K562 (cell line): ENCODE results near the gene PIH1D1. TPM values are rescaled to one million over a fixed set of nuclear protein-coding genes. Genes with fewer than 3 reads are reported as not detected.

Source experiments
- CBFA2T2 ChIP-seq: fragments of 450-650 bp; conservative IDR thresholded peaks from 2 replicates; pipeline ENCODE4 v1.6.1; 2017; ENCODE audit warnings: mild to moderate bottlenecking
- ESRRB ChIP-seq: fragments of 250-450 bp; sonication (Bioruptor Pico); IDR thresholded peaks from 2 replicates; pipeline ENCODE4 v1.5.0; 2020; ENCODE audit warnings: mild to moderate bottlenecking, moderate library complexity, borderline replicate concordance
- FOXJ3 ChIP-seq: sonication (generic); formaldehyde crosslinking; IDR thresholded peaks from 2 replicates; pipeline ENCODE4 v1.4.0; 2020; ENCODE audit warnings: mild to moderate bottlenecking, missing genetic modification reagents
- HDGF ChIP-seq: fragments of 450-650 bp; IDR thresholded peaks from 2 replicates; pipeline ENCODE4 v1.6.1; 2016
- JUN ChIP-seq, 2 experiments: sonication (generic) in 1 of 2; formaldehyde crosslinking in 1 of 2; IDR thresholded peaks; 2 replicates each; pipeline versions ENCODE4 v1.6.1 to v1.8.0; 2012 to 2022; ENCODE audit warnings: borderline replicate concordance in 2 of 2, mild to moderate bottlenecking in 2 of 2, improper control_type of control experiment in 1 of 2, low read depth in 1 of 2, low read length in 1 of 2, missing genetic modification reagents in 1 of 2
- NELFE ChIP-seq: IDR thresholded peaks from 2 replicates; pipeline ENCODE4 v1.6.1; 2011; ENCODE audit warnings: mild to moderate bottlenecking; ENCODE audit not compliant: insufficient read depth, insufficient read length
- SETDB1 ChIP-seq: IDR thresholded peaks from one replicate; pipeline ENCODE4 v1.6.1; 2012; ENCODE audit warnings: low read length, control low read depth, inconsistent platforms
- ZNF311 ChIP-seq: fragments of 250-450 bp; sonication (Bioruptor Pico); IDR thresholded peaks from 2 replicates; pipeline ENCODE4 v1.4.0; 2020; ENCODE audit warnings: mild to moderate bottlenecking, moderate library complexity
- ZNF695 ChIP-seq: fragments of 450-650 bp; formaldehyde crosslinking; IDR thresholded peaks from 2 replicates; pipeline ENCODE4 v1.4.0; 2020; ENCODE audit warnings: mild to moderate bottlenecking, moderate library complexity
- polyA plus RNA-seq, 8 experiments: library from polyadenylated mRNA; depleted of rRNA in 4 of 8; stranded (reverse) in 5 of 8; unstranded in 3 of 8; fragments of >200 nt; fragmentation: Nextera tagmentation in 2 of 8; fragmentation: Illumina TruSeq in 1 of 8; extraction: Ambion mirVana in 2 of 8; extraction: Trizol in 1 of 8; gene quantifications; 2 replicates each; pipeline versions ENCODE4 v1.2.1 to v1.2.3, GENCODE V29; 2011 to 2014; ENCODE audit warnings: inconsistent platforms in 1 of 8, missing spikeins in 1 of 8
- total RNA-seq, 7 experiments: library from RNA; depleted of rRNA in 6 of 7; stranded (reverse); fragments of >200 nt in 6 of 7; fragmentation: Illumina TruSeq in 2 of 7; extraction: Trizol in 2 of 7; gene quantifications; 2 replicates each; pipeline versions ENCODE4 v1.2.1 to v1.2.3, GENCODE V29; 2011 to 2021; ENCODE audit warnings: low replicate concordance in 1 of 7
- TF ChIP-seq, protein P1 (sequence below): sonication (generic); formaldehyde crosslinking; IDR thresholded peaks from 2 replicates; pipeline ENCODE4 v1.8.1; 2023; ENCODE audit warnings: missing genetic modification reagents, mild to moderate bottlenecking, borderline replicate concordance
- TF ChIP-seq, protein P2 (sequence below): fragments of 250-450 bp; sonication (Bioruptor Pico); IDR thresholded peaks from 2 replicates; pipeline ENCODE4 v1.5.0; 2021; ENCODE audit warnings: mild to moderate bottlenecking, moderate library complexity
- TF ChIP-seq, protein P3 (sequence below): sonication (generic); formaldehyde crosslinking; IDR thresholded peaks from 2 replicates; pipeline ENCODE4 v1.8.0; 2022; ENCODE audit warnings: mild to moderate bottlenecking, missing genetic modification reagents
- TF ChIP-seq, protein P4 (sequence below): fragments of 150-350 bp; conservative IDR thresholded peaks from 2 replicates; pipeline ENCODE4 v1.6.1; 2014; ENCODE audit warnings: low read length

Gene PIH1D1
- total and polyA plus RNA-seq, 9 of the 15 experiments (the other 6 are each of a cell fraction or from before 2014, with no cell fraction given), result 26.5 to 224 (median 137) TPM

DNA sequence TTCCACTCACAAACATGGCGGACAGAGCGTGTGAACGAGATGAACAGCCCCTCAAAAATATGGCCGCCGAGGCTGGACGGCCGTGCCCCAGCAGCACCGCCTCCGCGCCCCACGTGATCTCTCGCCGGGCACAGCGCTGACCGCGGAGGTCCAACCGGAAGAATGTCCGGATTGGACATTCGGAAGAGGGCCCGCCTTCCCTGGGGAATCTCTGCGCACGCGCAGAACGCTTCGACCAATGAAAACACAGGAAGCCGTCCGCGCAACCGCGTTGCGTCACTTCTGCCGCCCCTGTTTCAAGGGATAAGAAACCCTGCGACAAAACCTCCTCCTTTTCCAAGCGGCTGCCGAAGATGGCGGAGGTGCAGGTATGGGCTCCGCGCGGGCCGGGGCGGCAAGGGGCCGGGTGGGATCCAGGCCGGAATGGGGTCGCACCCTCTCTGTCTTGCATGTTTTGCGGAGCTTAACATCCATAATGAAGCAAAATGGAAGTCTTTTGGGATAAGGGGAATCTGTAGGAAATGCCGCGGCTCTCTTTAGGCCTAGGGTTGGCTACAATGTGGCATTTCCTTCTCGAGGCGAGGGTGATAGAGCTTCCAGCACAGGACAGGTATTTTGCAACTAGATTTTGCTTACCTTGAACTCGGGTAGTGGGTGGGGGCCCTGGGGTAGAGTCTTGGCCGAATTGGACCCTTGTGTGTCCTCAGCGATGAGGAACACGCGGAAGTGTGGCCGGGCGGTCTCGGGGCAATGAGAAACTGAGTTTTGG, 35.8 kb upstream of the PIH1D1 start, which contains the start of gene RPL13A (continued):
- no peak for TF ChIP-seq ZNF311 (CRISPR knock-in tag)
- no peak for TF ChIP-seq ZNF695
- TF ChIP-seq SETDB1, result no peak
- TF ChIP-seq, protein P1, sequence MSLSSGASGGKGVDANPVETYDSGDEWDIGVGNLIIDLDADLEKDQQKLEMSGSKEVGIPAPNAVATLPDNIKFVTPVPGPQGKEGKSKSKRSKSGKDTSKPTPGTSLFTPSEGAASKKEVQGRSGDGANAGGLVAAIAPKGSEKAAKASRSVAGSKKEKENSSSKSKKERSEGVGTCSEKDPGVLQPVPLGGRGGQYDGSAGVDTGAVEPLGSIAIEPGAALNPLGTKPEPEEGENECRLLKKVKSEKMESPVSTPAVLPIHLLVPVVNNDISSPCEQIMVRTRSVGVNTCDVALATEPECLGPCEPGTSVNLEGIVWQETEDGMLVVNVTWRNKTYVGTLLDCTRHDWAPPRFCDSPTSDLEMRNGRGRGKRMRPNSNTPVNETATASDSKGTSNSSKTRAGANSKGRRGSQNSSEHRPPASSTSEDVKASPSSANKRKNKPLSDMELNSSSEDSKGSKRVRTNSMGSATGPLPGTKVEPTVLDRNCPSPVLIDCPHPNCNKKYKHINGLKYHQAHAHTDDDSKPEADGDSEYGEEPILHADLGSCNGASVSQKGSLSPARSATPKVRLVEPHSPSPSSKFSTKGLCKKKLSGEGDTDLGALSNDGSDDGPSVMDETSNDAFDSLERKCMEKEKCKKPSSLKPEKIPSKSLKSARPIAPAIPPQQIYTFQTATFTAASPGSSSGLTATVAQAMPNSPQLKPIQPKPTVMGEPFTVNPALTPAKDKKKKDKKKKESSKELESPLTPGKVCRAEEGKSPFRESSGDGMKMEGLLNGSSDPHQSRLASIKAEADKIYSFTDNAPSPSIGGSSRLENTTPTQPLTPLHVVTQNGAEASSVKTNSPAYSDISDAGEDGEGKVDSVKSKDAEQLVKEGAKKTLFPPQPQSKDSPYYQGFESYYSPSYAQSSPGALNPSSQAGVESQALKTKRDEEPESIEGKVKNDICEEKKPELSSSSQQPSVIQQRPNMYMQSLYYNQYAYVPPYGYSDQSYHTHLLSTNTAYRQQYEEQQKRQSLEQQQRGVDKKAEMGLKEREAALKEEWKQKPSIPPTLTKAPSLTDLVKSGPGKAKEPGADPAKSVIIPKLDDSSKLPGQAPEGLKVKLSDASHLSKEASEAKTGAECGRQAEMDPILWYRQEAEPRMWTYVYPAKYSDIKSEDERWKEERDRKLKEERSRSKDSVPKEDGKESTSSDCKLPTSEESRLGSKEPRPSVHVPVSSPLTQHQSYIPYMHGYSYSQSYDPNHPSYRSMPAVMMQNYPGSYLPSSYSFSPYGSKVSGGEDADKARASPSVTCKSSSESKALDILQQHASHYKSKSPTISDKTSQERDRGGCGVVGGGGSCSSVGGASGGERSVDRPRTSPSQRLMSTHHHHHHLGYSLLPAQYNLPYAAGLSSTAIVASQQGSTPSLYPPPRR (CRISPR knock-in tag), result no peak
- TF ChIP-seq JUN (IDR thresholded peaks at IDR 0.05; ENCODE audit: borderline replicate concordance, low read depth, low read length), result no peak
- no peak for TF ChIP-seq JUN (CRISPR knock-in tag; IDR thresholded peaks at IDR 0.05; ENCODE audit: borderline replicate concordance)
- TF ChIP-seq HDGF, result no peak
- no peak for TF ChIP-seq ESRRB
- peak; percentile 84 for TF ChIP-seq CBFA2T2
- TF ChIP-seq NELFE, result no peak
- TF ChIP-seq, protein P2, sequence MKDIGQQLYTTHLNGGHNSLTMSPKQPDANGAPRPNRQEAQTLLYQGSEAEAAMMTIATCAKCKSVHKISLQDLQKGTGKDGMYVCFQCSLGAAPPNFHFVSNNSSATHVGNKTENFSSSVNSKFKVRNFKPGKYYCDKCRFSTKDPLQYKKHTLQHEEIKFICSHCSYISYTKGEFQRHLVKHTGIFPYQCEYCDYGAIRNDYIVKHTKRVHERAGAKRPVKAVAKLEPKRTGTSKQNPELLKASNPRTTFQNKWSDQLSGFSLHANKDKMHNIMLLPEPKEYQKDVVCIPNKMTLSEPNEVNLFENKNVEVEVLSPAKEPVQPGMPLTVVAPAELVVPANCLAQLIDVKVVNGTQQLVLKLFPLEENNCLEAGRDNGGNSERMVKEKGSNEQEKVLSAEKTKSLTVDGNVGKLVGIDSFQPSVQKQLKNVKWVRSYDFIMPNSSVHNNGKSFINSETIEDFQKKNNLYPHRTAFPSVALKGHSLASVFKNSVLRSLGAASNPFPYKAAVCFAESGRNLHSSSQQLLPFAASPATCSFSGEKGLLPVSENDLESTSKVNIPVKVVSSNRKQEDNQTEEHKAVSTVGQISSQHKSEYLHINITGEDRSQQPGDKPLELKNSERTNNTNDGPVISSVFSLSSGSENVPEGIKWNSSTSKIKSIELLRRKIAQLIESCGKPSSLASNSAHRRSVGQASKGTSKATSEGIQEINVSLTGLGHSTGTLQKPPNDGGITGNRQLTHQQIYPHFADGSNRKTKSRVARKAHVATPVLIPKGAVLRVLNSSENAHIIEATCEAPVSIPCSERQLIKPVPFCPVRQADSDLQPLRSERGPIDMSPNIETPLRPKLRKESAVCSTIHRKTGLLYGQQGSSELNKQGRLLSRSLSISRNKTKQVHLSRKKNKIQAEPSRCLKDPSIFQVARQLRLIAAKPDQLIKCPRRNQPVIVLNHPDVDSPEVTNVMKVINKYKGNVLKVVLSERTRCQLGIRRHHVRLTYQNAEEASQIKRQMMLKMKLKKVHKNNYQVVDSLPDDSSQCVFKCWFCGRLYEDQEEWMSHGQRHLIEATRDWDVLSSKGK (CRISPR knock-in tag), result no peak
- TF ChIP-seq, protein P3, sequence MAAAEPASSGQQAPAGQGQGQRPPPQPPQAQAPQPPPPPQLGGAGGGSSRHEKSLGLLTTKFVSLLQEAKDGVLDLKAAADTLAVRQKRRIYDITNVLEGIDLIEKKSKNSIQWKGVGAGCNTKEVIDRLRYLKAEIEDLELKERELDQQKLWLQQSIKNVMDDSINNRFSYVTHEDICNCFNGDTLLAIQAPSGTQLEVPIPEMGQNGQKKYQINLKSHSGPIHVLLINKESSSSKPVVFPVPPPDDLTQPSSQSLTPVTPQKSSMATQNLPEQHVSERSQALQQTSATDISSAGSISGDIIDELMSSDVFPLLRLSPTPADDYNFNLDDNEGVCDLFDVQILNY (CRISPR knock-in tag), result 0 out of 2 replicates have a peak, but pooled peaks have one; percentile 43
- TF ChIP-seq FOXJ3 (CRISPR knock-in tag), result no peak
- TF ChIP-seq, protein P4, sequence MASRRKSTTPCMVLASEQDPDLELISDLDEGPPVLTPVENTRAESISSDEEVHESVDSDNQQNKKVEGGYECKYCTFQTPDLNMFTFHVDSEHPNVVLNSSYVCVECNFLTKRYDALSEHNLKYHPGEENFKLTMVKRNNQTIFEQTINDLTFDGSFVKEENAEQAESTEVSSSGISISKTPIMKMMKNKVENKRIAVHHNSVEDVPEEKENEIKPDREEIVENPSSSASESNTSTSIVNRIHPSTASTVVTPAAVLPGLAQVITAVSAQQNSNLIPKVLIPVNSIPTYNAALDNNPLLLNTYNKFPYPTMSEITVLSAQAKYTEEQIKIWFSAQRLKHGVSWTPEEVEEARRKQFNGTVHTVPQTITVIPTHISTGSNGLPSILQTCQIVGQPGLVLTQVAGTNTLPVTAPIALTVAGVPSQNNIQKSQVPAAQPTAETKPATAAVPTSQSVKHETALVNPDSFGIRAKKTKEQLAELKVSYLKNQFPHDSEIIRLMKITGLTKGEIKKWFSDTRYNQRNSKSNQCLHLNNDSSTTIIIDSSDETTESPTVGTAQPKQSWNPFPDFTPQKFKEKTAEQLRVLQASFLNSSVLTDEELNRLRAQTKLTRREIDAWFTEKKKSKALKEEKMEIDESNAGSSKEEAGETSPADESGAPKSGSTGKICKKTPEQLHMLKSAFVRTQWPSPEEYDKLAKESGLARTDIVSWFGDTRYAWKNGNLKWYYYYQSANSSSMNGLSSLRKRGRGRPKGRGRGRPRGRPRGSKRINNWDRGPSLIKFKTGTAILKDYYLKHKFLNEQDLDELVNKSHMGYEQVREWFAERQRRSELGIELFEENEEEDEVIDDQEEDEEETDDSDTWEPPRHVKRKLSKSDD, result no peak
